ENCODE results near the gene SEC14L2. TPM values are rescaled to one million over a fixed set of nuclear protein-coding genes. Genes with fewer than 3 reads are reported as not detected.

The SEC14L2 gene
- total RNA-seq, 1 experiment from 2014 or later: 51.3 TPM

GRCh38 chr22:30432096-30432495 lies 35.3 kb downstream of the SEC14L2 start:
- no peak for DNase-seq
- no peaks in the 10 kb centered on the region for H4K20me1 ChIP-seq (ENCODE audit: insufficient read depth)
- intact Hi-C loops (cut with micrococcal nuclease; ENCODE audit: unreplicated experiment): no loop called here
- no peak overlapping the region for H3K27ac ChIP-seq
- no peaks in the 10 kb centered on the region for H3K4me1 ChIP-seq (replicated peaks; ENCODE audit: insufficient read depth)
- ChIA-PET POLR2A (ENCODE audit: unreplicated experiment) (no interaction called here), CTCF (no interaction called here)
- TF ChIP-seq EZH2 (IDR thresholded peaks at IDR 0.05; ENCODE audit: low read depth): no peak
- no peak for TF ChIP-seq CTCF (conservative IDR thresholded peaks at IDR 0.05)
- peaks cover 7% of the 10 kb centered on the region for H3F3A ChIP-seq (ENCODE audit: insufficient read depth, low read depth)
- H3K36me3 ChIP-seq (ENCODE audit: low read depth): no peaks in the 10 kb centered on the region
- no peaks in the 10 kb centered on the region for H3K27me3 ChIP-seq (ENCODE audit: insufficient read depth, low read depth)
- no peaks in the 10 kb centered on the region for H3K9me2 ChIP-seq (ENCODE audit: insufficient read depth)
- H3K9me3 ChIP-seq (ENCODE audit: insufficient read depth, low read depth): no peaks in the 10 kb centered on the region
- H3K4me2 ChIP-seq: no peak overlapping the region
- no peak overlapping the region for H2AFZ ChIP-seq
- H3K4me3 ChIP-seq: no peak overlapping the region
- H3K79me2 ChIP-seq (ENCODE audit: low read depth): no peaks in the 10 kb centered on the region
- BruUV-seq (replicated peaks): no TSS peak

GRCh38 chr22:30432520-30432919 lies 35.7 kb downstream of the SEC14L2 start:
- H3K4me3 ChIP-seq: no peak overlapping the region
- H4K20me1 ChIP-seq (ENCODE audit: insufficient read depth): no peaks in the 10 kb centered on the region
- H3K9me3 ChIP-seq (ENCODE audit: insufficient read depth, low read depth): no peaks in the 10 kb centered on the region
- BruUV-seq (replicated peaks): no TSS peak
- H3K27ac ChIP-seq: no peak overlapping the region
- intact Hi-C loops (cut with micrococcal nuclease; ENCODE audit: unreplicated experiment): no loop called here
- peaks cover 6% of the 10 kb centered on the region for H3F3A ChIP-seq (ENCODE audit: insufficient read depth, low read depth)
- H3K4me1 ChIP-seq (replicated peaks; ENCODE audit: insufficient read depth): no peaks in the 10 kb centered on the region
- H3K4me2 ChIP-seq: no peak overlapping the region
- H3K36me3 ChIP-seq (ENCODE audit: low read depth): no peaks in the 10 kb centered on the region
- H3K27me3 ChIP-seq (ENCODE audit: insufficient read depth, low read depth): no peaks in the 10 kb centered on the region
- H3K79me2 ChIP-seq (ENCODE audit: low read depth): no peaks in the 10 kb centered on the region
- TF ChIP-seq CTCF (conservative IDR thresholded peaks at IDR 0.05) (no peak), EZH2 (IDR thresholded peaks at IDR 0.05; ENCODE audit: low read depth) (no peak)
- H3K9me2 ChIP-seq (ENCODE audit: insufficient read depth): no peaks in the 10 kb centered on the region
- ChIA-PET POLR2A (ENCODE audit: unreplicated experiment) (no interaction called here), CTCF (interaction anchor here (0.6 kb wide), 1 partner anchor 17 kb away, joined by 4 read pairs; no protein-coding TSS in a partner anchor)
- no peak for DNase-seq
- H2AFZ ChIP-seq: no peak overlapping the region

- H3F3A ChIP-seq (ENCODE audit: insufficient read depth, low read depth): peaks cover 12% of the 10 kb centered on the region
- H3K9me2 ChIP-seq (ENCODE audit: insufficient read depth): no peaks in the 10 kb centered on the region
- peaks cover 3% of the 10 kb centered on the region for H3K4me1 ChIP-seq (replicated peaks; ENCODE audit: insufficient read depth)
- intact Hi-C loops (cut with micrococcal nuclease; ENCODE audit: unreplicated experiment): no loop called here
- no peaks in the 10 kb centered on the region for H3K9me3 ChIP-seq (ENCODE audit: insufficient read depth, low read depth)
- H3K27me3 ChIP-seq (ENCODE audit: insufficient read depth, low read depth): no peaks in the 10 kb centered on the region
- H3K79me2 ChIP-seq (ENCODE audit: low read depth): no peaks in the 10 kb centered on the region
- CTCF ChIA-PET: interaction anchor here (0.6 kb wide), 1 partner anchor 16 kb away, joined by 4 read pairs; no protein-coding TSS in a partner anchor
- H4K20me1 ChIP-seq (ENCODE audit: insufficient read depth): no peaks in the 10 kb centered on the region
- no peak overlapping the region for H3K4me2 ChIP-seq
- TF ChIP-seq EZH2 (IDR thresholded peaks at IDR 0.05; ENCODE audit: low read depth) (no peak), CTCF (conservative IDR thresholded peaks at IDR 0.05) (no peak)
- no peak overlapping the region for H3K27ac ChIP-seq
- H2AFZ ChIP-seq: no peak overlapping the region
- no peak for DNase-seq
- no TSS peak for BruUV-seq (replicated peaks)
- H3K4me3 ChIP-seq: no peak overlapping the region
- POLR2A ChIA-PET (ENCODE audit: unreplicated experiment): no interaction called here
- H3K36me3 ChIP-seq (ENCODE audit: low read depth): no peaks in the 10 kb centered on the region
Observed at GRCh38 chr22:30433227-30433626, 36.4 kb downstream of the SEC14L2 start.
